A172 (cell line): ENCODE measurements around the gene PCDHGA1. TPM values are rescaled to one million over a fixed set of nuclear protein-coding genes. Genes with fewer than 3 reads are reported as not detected.
A peak's percentile ranks its signal among the peaks of the same experiment; 100 is the strongest.

Experiments used
- DNase-seq: peaks from one replicate; pipeline ENCODE4 v3.0.0-alpha.2; 2015; ENCODE audit warnings: low spot score
- total RNA-seq: library from RNA; depleted of rRNA; stranded (reverse); fragments of >200 nt; shearing (Covaris generic); gene quantifications from 2 replicates; pipeline ENCODE4 v1.2.3, GENCODE V29; 2014; rRNA removed

Gene PCDHGA1
- total RNA-seq, 1 experiment from 2014 or later, result 1.6 TPM

DNA sequence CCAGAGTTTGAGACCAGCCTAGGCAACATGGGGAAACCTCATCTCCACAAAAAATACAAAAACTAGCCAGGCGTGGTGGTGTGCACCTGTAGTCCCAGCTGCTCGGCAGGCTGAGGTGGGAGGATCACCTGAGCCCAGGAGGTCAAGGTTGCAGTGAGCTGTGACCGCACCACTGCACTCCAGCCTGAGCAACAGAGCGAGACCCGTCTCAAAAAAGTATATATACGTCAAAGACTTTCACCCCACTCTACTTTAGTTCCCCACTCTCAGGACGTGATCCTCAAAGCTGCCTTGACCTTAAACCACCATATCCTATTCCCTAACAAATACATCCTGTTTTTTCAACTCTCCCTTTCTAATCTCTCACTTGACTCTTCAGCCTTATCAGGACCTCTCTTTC lies 199.6 kb downstream of the PCDHGA1 start:
- DNase-seq, result no peak

- DNase-seq, result no peak
Measured at GRCh38 chr5:141532726-141533125, 202.4 kb downstream of the PCDHGA1 start.

DNA sequence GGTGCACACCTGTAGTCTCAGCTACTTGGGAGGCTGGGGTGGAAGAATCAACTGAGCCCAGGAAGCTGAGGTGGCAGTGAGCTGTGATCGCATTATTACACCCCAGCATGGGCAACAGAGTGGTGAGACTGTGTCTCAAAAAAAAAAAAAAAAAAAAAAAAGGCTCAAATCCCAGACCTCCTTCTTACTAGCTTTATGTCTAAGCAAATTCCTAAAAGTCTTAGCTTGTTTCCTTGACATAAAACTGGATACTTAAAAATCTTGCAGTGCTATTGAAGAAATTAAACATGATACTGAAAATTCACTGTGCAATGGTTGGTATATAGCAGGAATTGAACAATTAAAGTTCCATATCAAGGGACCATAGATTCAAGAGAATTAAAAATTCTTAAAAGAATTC lies 203.6 kb downstream of the PCDHGA1 start:
- DNase-seq, result no peak

DNA sequence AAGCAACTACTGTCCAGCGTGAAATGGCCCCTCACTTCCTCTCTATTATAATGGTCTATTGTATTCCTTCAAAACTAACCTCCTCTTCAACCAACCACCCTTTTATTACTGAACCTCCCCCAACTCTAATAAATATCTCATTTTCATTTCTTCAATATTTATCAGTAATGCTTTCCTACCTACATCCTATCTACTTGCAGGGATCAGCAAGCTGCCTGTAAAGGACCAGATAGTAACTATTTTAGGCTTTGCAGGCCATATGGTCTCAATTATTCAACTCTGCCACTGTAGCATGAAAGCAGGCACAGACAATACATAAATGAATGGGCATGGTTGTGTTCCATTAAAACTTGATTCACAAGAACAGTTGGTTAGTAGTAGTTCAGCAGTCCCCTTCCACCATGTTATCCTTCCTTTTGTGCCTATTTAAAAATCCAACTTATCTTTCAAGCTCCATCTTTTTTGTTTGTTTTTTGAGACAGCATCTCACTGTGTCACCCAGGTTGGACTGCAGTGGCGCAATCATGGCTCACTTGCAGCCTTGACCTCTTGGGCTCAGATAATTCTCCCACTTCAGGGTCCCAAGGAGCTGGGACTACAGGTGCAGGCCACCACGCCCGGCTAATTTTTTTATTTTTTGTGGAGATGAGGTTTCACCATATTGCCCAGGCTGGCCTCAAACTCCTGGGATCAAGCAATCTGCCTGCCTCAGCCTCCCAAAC lies 204.3 kb downstream of the PCDHGA1 start:
- DNase-seq, result no peak

- no peak for DNase-seq
Measured at GRCh38 chr5:141543053-141543452, 212.7 kb downstream of the PCDHGA1 start.

DNA sequence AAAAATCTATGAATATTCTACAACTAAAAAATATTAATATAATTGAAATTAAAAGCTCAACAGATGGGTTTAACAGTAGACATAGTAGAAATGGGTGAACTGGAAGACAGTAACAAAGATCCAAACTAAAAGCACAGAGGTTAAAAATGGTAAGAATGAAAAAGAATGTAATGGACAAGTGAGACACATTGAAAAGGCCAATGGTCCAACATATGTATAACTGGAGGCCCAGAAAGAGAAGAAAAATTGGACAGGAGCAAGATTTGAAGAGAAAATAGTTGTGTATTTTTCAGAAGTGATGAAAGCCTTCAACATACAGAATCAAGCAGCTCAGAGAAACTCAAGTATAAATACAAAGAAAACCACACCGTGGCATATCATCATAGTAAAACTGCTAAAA lies 217.2 kb downstream of the PCDHGA1 start:
- DNase-seq, result no peak

GRCh38 chr5:141547921-141548320 lies 217.6 kb downstream of the PCDHGA1 start:
- no peak for DNase-seq

DNA sequence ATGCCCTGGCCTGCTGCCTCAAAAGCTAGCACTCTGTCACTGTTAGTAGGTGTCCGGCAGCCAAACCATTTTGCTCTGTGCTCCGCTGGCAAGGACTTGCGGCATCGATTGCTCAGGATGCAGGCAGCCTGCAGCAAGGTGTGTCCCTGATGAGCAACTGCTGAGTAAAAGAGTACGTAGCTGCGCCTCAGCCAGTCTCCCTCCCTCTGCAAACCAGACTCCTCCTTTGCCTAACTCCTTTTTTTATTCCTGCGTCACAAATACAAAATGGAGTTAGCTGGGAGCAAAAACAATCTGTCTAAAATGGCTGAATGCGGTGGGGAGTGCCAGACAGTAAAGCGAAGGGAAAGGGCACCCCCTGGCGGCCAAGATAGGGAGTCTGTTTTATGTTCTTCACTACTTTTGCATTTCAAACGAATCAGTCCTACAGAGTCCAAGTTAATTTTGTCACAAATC lies 227.4 kb downstream of the PCDHGA1 start:
- peak; percentile 99 for DNase-seq

DNA sequence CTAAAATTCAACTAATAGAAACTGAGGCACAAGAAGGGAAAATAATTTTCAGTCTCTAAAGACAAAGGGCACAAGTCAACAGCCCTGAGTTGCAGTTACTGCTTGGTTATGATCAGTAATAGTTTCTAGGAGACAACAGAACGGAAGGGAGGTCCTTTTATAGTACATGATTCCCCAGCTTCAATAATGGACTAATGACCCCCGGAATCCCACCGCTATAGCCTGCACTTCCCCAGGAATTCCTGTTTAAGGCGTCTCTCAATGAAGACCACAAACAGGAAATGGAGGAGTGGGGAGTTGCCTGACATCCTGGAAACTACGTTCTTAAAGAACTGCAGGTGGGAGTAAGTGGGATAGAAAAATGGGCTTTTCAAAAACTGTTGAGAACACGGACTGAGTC lies 227.8 kb downstream of the PCDHGA1 start:
- DNase-seq, result peak; percentile 44

DNA sequence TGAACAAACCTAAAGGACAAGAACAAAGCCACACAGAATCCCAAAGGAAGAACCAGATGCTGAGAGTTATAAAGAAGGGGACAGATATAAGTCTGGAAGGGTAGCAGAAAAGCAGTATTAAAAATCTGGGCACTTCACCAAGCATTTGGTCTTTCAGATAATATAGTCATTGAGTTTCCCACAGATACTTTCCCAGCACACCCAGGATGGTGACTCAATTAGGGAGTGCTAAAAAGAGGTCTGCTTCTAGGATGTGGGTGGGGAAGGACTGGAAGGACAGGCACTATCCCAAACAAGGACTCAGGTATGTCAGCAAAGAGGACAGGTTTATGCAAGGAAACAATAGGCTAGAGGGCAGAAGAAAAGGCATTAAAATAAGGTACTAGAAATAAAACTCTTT lies 229.1 kb downstream of the PCDHGA1 start:
- DNase-seq, result peak; percentile 64

DNA sequence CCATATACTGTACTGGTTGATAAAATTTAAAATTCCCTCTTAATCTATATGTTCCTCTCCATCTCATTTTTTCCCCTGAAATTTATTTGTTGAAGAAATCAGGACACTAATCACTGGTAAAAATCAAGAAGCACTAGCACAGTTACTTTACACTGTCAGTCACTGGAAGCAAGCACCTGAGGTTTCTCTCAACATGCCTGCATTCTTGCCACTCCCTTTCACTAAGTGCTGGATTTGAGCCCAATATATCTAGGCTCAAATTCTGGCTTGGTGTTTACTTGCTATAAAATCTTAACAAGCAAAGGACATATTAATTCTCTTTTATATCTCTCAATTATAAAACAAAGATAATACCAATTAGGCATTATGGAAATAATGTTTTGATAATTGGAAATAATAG lies 229.8 kb downstream of the PCDHGA1 start:
- peak; percentile 65 for DNase-seq

DNA sequence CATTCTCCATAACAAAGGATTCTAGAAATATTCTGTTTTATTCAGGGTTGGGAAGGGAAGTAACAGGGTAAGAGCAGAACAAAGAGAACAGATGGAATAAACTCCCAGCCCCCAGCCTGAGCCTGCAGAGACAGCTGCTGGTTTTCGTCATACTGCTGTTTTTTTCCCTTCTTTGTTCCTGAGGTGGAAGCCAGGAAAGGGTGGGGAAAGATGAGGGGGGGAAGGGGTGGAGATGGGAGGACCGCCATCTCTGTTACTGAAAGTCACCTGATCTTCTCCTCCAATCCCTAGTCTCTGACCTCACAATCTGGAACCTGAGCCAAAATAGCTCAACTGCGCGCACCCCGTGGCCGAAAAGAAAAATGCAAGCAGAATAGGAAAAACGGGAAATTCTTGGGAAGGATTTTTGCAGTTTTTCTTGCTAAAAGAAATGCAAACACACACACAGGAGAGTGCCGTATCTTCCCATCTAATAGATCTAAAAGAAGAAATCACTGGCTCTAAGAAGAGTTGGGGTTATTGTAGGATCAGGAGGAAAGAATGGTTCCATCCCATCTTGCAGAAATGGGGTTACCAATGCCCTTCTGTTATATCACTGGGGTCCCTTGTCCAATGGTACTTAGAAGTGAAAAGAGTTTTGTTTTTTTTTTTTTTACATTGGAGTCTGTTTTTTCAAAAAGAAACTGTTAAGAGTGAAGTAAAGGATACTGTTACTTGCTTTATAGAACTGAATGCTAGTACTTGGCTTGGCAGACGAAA lies 230.6 kb downstream of the PCDHGA1 start:
- DNase-seq, result peak; percentile 99

Other genes starting within 250 kb of the PCDHGA1 start
- 0.41 and 0.59 TPM in 2 replicates for gene PCDHB2, start 235.9 kb upstream of the PCDHGA1 start, total RNA-seq
- gene PCDHB3, start 230.0 kb upstream of the PCDHGA1 start, total RNA-seq, result 19.9 and 22.0 TPM in 2 replicates
- gene PCDHB4, start 208.7 kb upstream of the PCDHGA1 start, total RNA-seq, result 0.26 and 1.7 TPM in 2 replicates
- 45.5 and 52.8 TPM in 2 replicates for gene PCDHB5, start 195.3 kb upstream of the PCDHGA1 start, total RNA-seq
- gene PCDHB6, start 180.5 kb upstream of the PCDHGA1 start, total RNA-seq, result 0.79 and 1.7 TPM in 2 replicates
- gene PCDHB7, start 157.9 kb upstream of the PCDHGA1 start, total RNA-seq, result 5.2 and 6.9 TPM in 2 replicates
- 7.0 and 7.5 TPM in 2 replicates for gene PCDHB8, start 152.7 kb upstream of the PCDHGA1 start, total RNA-seq
- gene PCDHB16, start 148.1 kb upstream of the PCDHGA1 start, total RNA-seq, result 4.2 and 7.9 TPM in 2 replicates
- 11.1 and 11.2 TPM in 2 replicates for gene PCDHB9, start 143.4 kb upstream of the PCDHGA1 start, total RNA-seq
- 3.9 and 7.1 TPM in 2 replicates for gene PCDHB10, start 138.2 kb upstream of the PCDHGA1 start, total RNA-seq
- 1.7 and 2.0 TPM in 2 replicates for gene PCDHB11, start 130.9 kb upstream of the PCDHGA1 start, total RNA-seq
- gene PCDHB12, start 121.8 kb upstream of the PCDHGA1 start, total RNA-seq, result 0.69 and 2.5 TPM in 2 replicates
- gene PCDHB13, start 116.6 kb upstream of the PCDHGA1 start, total RNA-seq, result 1.1 TPM in 2 replicates
- gene PCDHB14, start 107.2 kb upstream of the PCDHGA1 start, total RNA-seq, result 17.6 and 18.2 TPM in 2 replicates
- 0.26 and 1.0 TPM in 2 replicates for gene PCDHB15, start 85.1 kb upstream of the PCDHGA1 start, total RNA-seq
- not detected in 2 replicates for gene SLC25A2, start 26.5 kb upstream of the PCDHGA1 start, total RNA-seq
- 109 and 119 TPM in 2 replicates for gene TAF7, start 9.7 kb upstream of the PCDHGA1 start, total RNA-seq
- 0.57 and 1.1 TPM in 2 replicates for gene PCDHGA2, start 8.2 kb downstream of the PCDHGA1 start, total RNA-seq
- gene PCDHGA3, start 13.3 kb downstream of the PCDHGA1 start, total RNA-seq, result 0.14 TPM in 1 of 2 replicates, not detected in the other
- gene PCDHGB1, start 19.6 kb downstream of the PCDHGA1 start, total RNA-seq, result 1.2 and 2.0 TPM in 2 replicates
- gene PCDHGA4, start 24.5 kb downstream of the PCDHGA1 start, total RNA-seq, result 1.1 and 1.4 TPM in 2 replicates
- gene PCDHGB2, start 29.5 kb downstream of the PCDHGA1 start, total RNA-seq, result 0.34 and 1.6 TPM in 2 replicates
- 0.41 and 0.48 TPM in 2 replicates for gene PCDHGA5, start 33.6 kb downstream of the PCDHGA1 start, total RNA-seq
- gene PCDHGB3, start 39.7 kb downstream of the PCDHGA1 start, total RNA-seq, result 0.81 and 1.7 TPM in 2 replicates
- gene PCDHGA6, start 43.4 kb downstream of the PCDHGA1 start, total RNA-seq, result 1.9 and 2.5 TPM in 2 replicates
- 0.69 TPM in 2 replicates for gene PCDHGA7, start 52.2 kb downstream of the PCDHGA1 start, total RNA-seq
- gene PCDHGB4, start 57.2 kb downstream of the PCDHGA1 start, total RNA-seq, result 0.07 TPM in 2 replicates
- gene PCDHGA8, start 62.1 kb downstream of the PCDHGA1 start, total RNA-seq, result 0.05 and 0.31 TPM in 2 replicates
- 0.10 TPM in 1 of 2 replicates, not detected in the other for gene PCDHGB5, start 67.4 kb downstream of the PCDHGA1 start, total RNA-seq
- gene PCDHGA9, start 72.3 kb downstream of the PCDHGA1 start, total RNA-seq, result 2.8 and 3.4 TPM in 2 replicates
- 0.10 and 0.33 TPM in 2 replicates for gene PCDHGB6, start 77.5 kb downstream of the PCDHGA1 start, total RNA-seq
- 4.7 and 5.3 TPM in 2 replicates for gene PCDHGA10, start 82.5 kb downstream of the PCDHGA1 start, total RNA-seq
- gene PCDHGB7, start 87.2 kb downstream of the PCDHGA1 start, total RNA-seq, result 14.6 and 15.0 TPM in 2 replicates
- gene PCDHGA11, start 90.5 kb downstream of the PCDHGA1 start, total RNA-seq, result 0.19 and 0.89 TPM in 2 replicates
- gene PCDHGA12, start 100.0 kb downstream of the PCDHGA1 start, total RNA-seq, result 0.31 TPM in 1 of 2 replicates, not detected in the other
- gene PCDHGC3, start 145.5 kb downstream of the PCDHGA1 start, total RNA-seq, result 46.6 and 51.7 TPM in 2 replicates
- gene PCDHGC4, start 154.5 kb downstream of the PCDHGA1 start, total RNA-seq, result 0.22 TPM in 1 of 2 replicates, not detected in the other
- 1.1 and 3.7 TPM in 2 replicates for gene PCDHGC5, start 158.6 kb downstream of the PCDHGA1 start, total RNA-seq